Renal pelvis (tissue), 4 donors: ENCODE results near the gene COG2. TPM values are rescaled to one million over a fixed set of nuclear protein-coding genes. Genes with fewer than 3 reads are reported as not detected.
"Not testable (repeated sequence)": the region's sequence is repeated elsewhere in the genome, so short reads cannot be mapped to it uniquely, and the experiment has no call there.

Experiments
- DNase-seq: peaks from one replicate; pipeline ENCODE4 v3.0.0-alpha.2; 2013
- polyA plus RNA-seq, 3 donors: library from polyadenylated mRNA; unstranded; fragments of 120-200 nt; gene quantifications; one replicate each; pipeline ENCODE4 v1.2.1, GENCODE V29; 2013; ENCODE audit not compliant: insufficient read length in 3 of 3

Gene COG2
- polyA plus RNA-seq, 3 donors, result 31.6 to 39.0 (median 36.0) TPM

DNA sequence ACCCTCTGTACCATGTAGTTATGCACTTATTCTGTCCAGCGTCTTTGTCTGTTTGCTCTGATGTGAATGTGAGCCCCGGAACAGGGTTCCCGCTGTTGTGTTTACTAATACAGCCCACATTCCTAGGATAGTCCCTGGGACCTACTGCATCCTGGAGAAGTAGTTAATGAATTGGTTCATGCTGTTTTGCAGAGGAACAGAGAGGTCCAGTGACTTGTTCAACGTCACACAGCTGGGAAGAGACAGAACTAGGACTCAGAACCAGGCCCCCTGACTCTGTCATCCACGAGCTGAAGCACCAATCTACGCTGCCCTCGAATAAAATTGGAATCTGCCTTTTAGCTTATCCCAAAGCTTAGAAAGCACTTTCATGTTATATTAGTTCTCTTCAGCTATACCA, 70.9 kb downstream of the COG2 start:
- DNase-seq, result no peak

DNA sequence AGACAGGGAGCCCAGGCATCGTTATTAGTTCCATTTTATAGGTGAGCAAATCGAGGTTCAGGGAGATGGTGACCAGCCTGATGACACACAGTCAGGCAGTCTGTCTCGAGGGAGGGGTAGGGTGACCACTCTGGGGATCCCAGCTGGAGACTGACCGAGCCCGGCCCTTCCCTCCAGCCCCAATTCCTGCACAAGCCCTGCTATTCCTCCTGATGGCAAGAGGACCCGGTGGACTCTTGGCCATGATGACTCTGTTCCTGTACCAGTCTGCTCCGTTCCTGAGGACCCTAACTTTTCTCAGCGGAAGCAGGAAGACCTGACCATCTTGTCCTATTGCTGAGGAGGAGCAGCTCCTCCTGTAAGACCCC, 71.2 kb downstream of the COG2 start:
- no peak for DNase-seq

DNA sequence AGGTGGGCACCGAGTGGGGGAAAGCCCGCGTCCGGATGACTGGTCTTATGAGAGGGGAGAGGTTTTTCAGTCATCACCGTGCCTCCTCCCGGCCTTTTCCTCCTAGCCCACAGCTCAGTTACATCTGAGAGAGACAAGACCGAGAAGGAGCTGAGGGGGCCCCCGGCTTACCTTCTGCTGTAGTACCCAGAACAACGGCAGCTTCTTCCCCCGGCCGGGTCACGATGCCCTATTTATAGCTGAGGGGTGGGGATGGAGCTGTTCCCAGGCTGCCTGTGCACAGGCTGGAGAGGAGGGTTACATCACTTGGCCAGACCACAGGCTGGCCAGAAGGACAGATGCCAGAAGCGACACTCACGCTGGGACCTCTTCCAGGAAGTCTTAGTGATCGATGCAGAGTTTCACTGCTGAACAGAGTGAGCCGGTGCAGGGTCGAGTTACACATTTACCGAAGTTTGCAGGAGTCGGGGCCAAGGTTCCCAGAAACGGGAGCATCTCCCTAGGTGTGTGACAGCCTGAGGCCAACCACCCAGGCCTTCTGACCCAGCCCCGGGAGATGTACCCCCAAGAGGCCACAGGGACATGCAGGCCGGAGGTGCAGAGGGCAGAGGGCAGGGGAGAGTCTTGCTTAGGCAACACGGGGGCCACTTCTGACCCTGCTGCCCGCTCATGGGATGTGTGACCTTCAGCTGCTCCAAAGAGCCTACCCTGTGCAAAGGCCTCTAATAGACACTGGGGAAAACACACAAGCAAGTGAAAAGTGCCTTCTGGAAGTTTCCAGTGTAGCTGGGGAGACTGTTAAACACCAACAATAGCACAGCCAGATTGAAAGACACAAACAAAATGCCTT, 71.9 kb downstream of the COG2 start, which contains the start of gene AGT:
AGT (minus strand) TSS at position 208 of the 850 bp plus-strand sequence. CDS start 3,299 bp downstream, outside the sequence.
- no peak for DNase-seq

DNA sequence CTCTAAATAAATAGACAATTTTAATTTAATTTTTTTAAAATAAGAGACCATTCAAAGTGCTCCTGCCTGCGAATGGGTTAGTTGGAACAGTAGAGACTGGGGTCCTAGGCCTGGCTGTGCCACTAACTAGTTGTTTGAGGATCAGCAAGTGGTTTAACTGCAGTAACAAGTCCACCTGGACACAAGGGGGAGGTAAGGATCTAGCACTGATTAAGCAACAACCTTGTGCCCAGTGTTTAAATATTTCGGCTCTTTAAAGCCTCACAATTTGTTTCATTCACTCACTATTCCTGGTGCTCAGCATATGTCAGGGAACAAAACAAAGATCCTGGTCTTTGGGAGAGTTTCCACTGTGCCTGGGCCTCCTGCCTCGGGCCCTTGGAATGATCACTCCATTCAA, 73.2 kb downstream of the COG2 start:
- no peak for DNase-seq

DNA sequence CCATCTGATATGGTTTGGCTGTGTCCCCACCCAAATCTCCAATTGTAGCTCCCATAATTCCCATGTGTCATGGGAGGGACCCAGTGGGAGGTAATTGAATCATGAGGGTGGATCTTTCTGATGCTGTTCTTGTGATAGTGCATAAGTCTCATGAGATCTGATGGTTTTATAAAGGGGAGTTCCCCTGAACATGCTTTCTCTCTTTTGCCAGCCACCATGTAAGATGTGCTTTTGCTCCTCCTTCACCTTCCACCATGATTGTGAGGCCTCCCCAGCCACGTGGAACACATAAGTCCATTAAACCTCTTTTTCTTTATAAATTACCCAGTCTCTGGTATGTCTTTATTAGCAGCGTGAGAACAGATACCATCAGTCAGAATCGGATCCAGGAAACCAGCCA, 74.2 kb downstream of the COG2 start:
- not testable (repeated sequence) for DNase-seq

DNA sequence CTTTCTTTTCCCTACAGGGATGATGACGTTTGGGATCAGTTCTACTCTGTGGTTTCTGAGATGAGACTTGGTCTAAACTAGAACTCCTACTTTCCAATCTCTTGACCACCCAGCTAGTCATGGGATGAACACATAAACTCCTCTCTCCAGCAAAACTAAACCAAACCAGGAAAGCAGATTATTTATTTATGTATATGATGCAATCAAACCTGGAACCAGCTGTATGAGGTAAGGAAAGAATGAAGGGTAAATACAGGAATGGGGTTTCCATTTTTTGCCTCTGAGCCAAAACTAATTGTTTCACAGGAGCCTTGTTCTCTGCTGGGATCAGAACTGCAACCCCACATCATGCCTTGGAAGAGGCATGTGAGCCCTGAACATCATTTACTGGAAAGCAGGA, 75.0 kb downstream of the COG2 start:
- no peak for DNase-seq

DNA sequence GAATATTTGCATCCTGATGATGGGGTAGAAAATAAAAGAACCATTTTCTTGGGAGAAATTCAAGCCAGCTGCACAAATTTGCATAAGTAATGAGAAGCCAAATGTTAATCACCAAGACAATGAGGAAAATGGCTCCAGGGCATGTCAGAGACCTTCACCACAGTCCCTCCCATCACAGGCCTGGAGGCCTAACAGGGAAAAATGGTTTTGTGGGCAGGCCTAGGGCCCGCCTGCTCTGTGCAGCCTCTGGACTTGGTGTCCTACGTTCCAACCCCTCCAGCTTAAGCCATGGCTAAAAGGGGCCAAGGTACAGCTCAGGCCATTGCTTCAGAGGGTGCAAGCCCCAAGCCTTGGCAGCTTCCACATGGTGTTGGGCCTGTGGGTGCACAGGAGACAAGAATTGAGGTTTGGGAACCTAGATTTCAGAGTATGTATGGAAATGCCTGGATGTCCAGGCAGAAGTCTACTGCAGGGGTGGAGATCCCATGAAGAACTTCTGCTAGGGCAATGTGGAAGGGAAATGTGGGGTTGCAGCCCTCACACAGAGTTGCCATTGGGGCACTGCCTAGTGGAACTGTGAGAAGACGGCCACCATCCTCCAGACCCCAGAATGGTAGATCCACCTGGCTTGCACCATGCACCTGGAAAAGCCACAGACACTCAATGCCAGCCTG, 79.7 kb downstream of the COG2 start:
- not testable (repeated sequence) for DNase-seq

DNA sequence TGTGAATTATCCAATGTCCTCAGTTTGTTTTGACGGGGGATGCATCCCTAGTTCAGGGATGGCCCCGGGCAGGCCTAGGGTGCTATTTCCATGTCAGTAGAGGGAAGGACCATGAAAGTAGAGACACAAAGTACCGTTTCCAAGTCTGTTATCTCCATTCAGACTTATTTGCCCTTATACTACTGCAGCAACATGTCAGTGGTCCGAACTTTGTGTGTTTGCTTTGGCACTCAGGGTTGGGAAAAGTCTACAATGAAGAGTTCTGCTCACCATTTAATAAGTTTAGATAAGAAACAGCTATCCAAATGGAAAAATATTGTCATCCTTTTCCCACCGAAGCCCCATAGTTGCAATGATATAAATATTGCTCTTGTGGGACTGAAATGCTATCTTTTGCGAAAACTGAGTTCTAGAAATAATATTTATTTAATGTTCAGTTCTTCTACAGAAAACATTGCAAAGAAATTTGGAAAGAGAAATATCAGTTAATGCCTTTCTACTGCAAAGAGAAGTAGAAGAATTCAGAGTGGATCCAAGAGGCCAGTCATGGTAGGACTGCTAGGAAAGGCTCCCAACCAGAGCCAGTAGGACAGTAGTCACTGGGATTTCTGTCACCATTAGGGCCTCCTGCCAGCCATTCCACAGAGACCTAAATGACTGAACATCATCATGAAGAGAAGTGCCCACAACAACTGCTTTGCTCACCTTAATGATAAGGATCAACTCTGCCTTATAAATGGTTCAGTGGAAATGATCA, 83.2 kb downstream of the COG2 start:
- no peak for DNase-seq

DNA sequence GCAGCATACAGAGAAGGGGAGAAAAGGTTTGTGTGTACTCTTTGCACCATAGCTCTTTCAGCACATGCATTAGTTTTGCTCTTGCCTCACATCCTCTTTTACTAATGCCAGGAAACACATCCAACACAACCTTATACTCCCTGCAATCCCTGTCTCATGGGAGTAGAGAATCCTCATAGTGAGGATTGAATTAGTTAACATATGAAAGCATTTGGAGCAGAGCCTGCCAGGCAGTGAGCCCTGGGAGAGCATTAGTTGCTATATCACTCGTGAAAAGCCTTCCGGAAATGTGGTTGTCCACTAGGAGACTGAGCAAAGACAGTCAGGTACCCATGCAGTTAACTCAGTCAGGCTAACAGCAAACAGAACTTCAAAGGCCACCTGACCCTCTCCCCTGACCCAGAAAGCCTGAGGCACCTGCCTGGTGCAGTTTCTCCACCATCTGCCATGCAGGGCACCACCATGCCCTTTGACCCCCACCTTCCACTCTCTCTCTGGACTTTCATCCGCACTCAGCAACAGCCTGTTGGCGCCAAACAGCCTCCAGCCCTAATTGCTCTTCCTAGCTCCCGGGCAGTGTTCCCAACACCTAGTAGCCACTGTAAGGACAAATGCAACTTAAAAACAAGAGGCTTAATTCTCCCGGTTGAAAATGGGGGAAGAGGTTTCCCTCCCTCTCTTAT, 86.6 kb downstream of the COG2 start:
- no peak for DNase-seq

DNA sequence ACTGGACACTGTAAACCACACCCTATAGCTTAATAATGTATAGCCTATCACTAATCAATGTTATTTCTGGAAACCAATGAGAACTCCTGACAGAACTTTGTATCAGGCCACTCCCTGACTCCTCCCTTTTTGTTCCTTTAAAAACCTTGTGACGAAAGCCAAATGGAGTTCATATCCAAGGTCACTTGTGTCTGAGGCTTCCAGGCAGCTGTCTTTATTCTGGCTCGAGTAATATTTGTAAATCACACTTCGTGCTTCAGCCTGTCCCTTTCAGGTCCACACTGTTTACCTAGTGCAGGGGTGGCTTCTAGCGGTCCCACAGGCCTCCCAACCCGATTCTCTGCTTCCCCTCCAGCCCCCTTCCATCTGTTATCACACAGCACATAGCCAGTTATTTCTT, 88.7 kb downstream of the COG2 start:
- no peak for DNase-seq

DNA sequence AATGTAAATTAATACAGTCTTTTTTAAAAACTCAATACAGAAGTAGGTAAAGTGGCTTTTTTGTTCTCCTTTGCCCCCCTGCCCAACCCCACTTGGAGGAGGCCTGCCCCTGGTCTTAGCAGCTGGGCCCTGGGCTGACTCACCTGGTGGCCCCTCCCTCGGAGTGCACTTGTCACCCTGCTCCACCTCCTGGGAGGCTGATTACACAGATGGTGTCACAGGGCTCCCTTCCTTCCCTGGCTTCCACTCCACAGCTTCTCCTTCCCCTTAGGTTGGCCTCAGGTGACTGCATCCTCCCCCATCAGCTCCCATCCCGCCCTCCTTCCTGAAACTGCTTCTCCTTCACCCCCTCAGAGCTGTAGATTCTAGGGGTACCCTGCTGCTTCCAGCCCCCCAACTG, 93.2 kb downstream of the COG2 start:
- no peak for DNase-seq

DNA sequence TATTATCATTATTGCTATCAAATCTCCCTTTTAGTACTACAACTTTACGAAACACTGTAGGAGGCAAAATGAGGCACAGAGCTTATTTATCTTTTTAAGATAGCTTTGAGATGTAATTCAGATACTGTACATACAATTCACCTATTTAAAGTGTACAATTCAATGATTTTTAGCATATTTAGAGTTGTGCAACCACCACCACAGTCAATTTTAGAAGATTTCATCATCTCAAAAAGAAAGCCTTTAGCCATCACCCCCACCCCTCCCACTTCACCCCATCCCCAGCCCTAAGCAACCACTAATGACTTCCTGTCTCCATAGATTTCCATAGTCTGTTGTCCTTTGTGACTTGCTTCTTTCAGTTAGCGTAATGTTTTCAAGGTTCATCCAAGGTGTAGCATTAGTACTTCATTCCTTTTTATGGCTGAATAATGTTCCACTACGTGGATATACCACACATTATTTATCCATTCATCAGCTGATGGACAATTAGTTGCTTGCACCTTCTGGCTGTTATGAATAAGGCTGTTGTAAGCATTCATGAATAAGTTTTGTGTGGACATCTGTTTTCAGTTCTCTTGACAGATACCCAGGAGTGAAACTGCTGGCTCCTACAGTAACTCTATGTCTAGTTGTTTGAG, 95.5 kb downstream of the COG2 start:
- DNase-seq, result no peak

DNA sequence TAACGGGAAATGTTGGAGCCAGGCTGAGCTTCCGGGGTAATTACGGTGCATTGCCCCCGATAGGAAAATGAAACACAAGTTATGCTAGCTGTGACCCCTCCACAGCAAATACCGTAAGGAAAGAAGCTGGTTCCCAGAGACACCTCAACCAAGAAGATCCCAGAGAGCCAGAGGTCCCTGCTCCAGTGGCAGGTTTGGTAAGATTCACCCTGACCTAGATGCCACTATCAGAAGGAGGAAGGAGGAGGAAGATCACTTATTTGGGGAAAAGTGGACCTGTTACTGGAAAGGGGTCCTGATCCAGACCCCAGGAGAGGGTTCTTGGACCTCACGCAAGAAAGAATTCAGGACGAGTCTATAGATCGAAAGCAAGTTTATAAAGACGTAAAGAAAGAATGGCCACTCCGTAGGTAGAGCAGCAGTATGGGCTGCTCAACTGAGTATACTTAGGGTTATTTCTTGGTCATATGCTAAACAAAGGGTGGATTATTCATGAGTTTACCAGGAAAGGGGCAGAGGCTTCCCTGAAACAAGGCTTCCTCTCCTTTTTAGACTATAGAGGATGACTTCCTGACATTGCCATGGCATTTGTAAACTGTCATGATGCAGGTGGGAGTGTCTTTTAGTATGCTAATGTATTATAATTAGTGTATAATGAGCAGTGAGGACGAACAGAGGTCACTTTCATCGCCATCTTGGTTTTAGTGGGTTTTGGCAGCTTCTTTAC, 97.4 kb downstream of the COG2 start:
- DNase-seq, result no peak

Other genes with a start within 250 kb of the COG2 start
- gene PGBD5, start 216.1 kb upstream of the COG2 start, polyA plus RNA-seq, result 1 to 10 TPM; 7.4 to 8.7 (median 7.7) TPM
- gene AGT, start 71.6 kb downstream of the COG2 start, polyA plus RNA-seq, result 10 to 100 TPM; 38.9 to 54.8 (median 51.0) TPM
- 1 to 10 TPM; 1.0 to 1.9 (median 1.1) TPM for gene CAPN9, start 104.9 kb downstream of the COG2 start, polyA plus RNA-seq
- gene C1orf198, start 226.0 kb downstream of the COG2 start, polyA plus RNA-seq, result 10 to 100 TPM; 72.6 to 91.2 (median 83.6) TPM